Spleen (tissue), 11 donors: ENCODE data around the gene TXLNA. TPM values are rescaled to one million over a fixed set of nuclear protein-coding genes. Genes with fewer than 3 reads are reported as not detected.

Source experiments
- DNase-seq: peaks from one replicate; pipeline ENCODE4 v3.0.0-alpha.2; 2020
- H3K27ac ChIP-seq, 8 donors: fragments of 200-600 bp; sonication (generic) in 7 of 8; 1 replicate in 4 of 8; 2 replicates in 4 of 8; pipeline versions ENCODE4 v1.5.0 to v1.8.0; 2016 to 2021; ENCODE audit warnings: inconsistent platforms in 4 of 8, mild to moderate bottlenecking in 4 of 8, moderate library complexity in 1 of 8
- H3K27me3 ChIP-seq, 7 donors: fragments of 200-600 bp; sonication (generic) in 6 of 7; replicated peaks in 1 of 7; 1 replicate in 4 of 7; 2 replicates in 3 of 7; pipeline versions ENCODE4 v1.5.0 to v1.8.0; 2016 to 2021; ENCODE audit warnings: inconsistent platforms in 3 of 7, mild to moderate bottlenecking in 1 of 7
- H3K36me3 ChIP-seq, 6 donors: fragments of 200-600 bp; sonication (generic) in 5 of 6; 1 replicate in 4 of 6; 2 replicates in 2 of 6; pipeline versions ENCODE4 v1.5.0 to v1.8.0; 2016 to 2021; ENCODE audit warnings: inconsistent platforms in 2 of 6
- H3K4me1 ChIP-seq, 6 donors: fragments of 200-600 bp; sonication (generic) in 5 of 6; 1 replicate in 3 of 6; 2 replicates in 3 of 6; pipeline versions ENCODE4 v1.5.0 to v1.8.0; 2016 to 2021; ENCODE audit warnings: inconsistent platforms in 3 of 6
- H3K4me3 ChIP-seq, 8 donors: fragments of 200-600 bp; sonication (generic) in 7 of 8; 1 replicate in 4 of 8; 2 replicates in 4 of 8; pipeline versions ENCODE4 v1.5.0 to v1.8.0; 2016 to 2021; ENCODE audit warnings: inconsistent platforms in 4 of 8, mild to moderate bottlenecking in 4 of 8, moderate library complexity in 2 of 8
- H3K9me3 ChIP-seq, 8 donors: fragments of 200-600 bp; sonication (generic) in 7 of 8; 1 replicate in 4 of 8; 2 replicates in 4 of 8; pipeline versions ENCODE4 v1.5.0 to v1.8.0; 2016 to 2021; ENCODE audit warnings: inconsistent platforms in 4 of 8
- CTCF ChIP-seq, 11 experiments: fragments of 200-600 bp in 7 of 11; fragments of 450-650 bp in 4 of 11; sonication (generic) in 4 of 11; IDR thresholded peaks in 8 of 11; conservative IDR thresholded peaks in 3 of 11; 1 replicate in 7 of 11; 2 replicates in 4 of 11; pipeline versions ENCODE4 v1.4.0 to v1.8.0; 2016 to 2021; ENCODE audit warnings: antibody characterized with exemption in 11 of 11, inconsistent platforms in 4 of 11, mild to moderate bottlenecking in 1 of 11
- POLR2A ChIP-seq, 3 donors: fragments of 450-650 bp; IDR thresholded peaks; one replicate each; pipeline ENCODE4 v1.5.1; 2017; ENCODE audit warnings: antibody characterized with exemption in 3 of 3, mild to moderate bottlenecking in 1 of 3
- POLR2AphosphoS5 ChIP-seq, 3 donors: sonication (generic); formaldehyde crosslinking; IDR thresholded peaks; one replicate each; pipeline ENCODE4 v1.5.1; 2017; ENCODE audit warnings: antibody characterized with exemption in 3 of 3
- WGBS, 5 donors: extraction: QIAGEN DNeasy Blood & Tissue Kit in 3 of 5; methylation state at CpG; one replicate each; pipeline versions ENCODE4 v1.1.5 to v1.1.7; 2013 to 2018; 5-methylcytosine and 5-hydroxymethylcytosine counted together
- intact Hi-C: fragments of 100-400 bp; cut with DNase I; formaldehyde crosslinking; loops from one replicate; pipeline ENCODE4 v1.15.0; 2023; ENCODE audit warnings: low total_unique reads
- polyA plus RNA-seq, 3 donors: library from polyadenylated mRNA; stranded (reverse); fragments of 200-250 nt; gene quantifications; one replicate each; pipeline ENCODE4 v1.2.1, GENCODE V29; 2013
- total RNA-seq, 7 donors: library from RNA; depleted of rRNA in 3 of 7; stranded (reverse); fragments of >200 nt in 3 of 7; fragmentation: NEBNext Ultra II Directional in 4 of 7; extraction: Animal tissue kit (Norgen Biotek cat#: 25700) in 4 of 7; gene quantifications; one replicate each; pipeline versions ENCODE4 v1.1.0 to v1.2.1, GENCODE V29; 2016 to 2021
- donor health status: healthy with polysubstance abuse.
- donor health status: DM: no; HTN: no; CAD: no; lungs with moderate emphysema.
- donor health status: DM: no; HTN: no; CAD: no.
- donor health status: Bipolar disorder and iron deficiency.
- donor health status: healthy.
- donor health status: DM: no; HTN: no; CAD: no.
- donor health status: DM: yes; HTN: yes; CAD: no.

Gene TXLNA
- total and polyA plus RNA-seq, 10 donors = 8.7 to 49.3 (median 41.3) TPM

GRCh38 chr1:32220746-32221580, 41.5 kb downstream of the TXLNA start:
- Histone ChIP-seq H3K36me3 (peaks cover 0 to 67% (median 33%) of the 10 kb centered on the region in 6 donors), H3K4me1 (peaks cover 23 to 64% (median 47%) of the 10 kb centered on the region in 6 donors), H3K27ac (peak overlapping the region in 5 of 8 donors; percentile 86 to 97 (median 92)), H3K4me3 (peak overlapping the region; percentile 64 to 91 (median 84)), H3K27me3 (no peaks in the 10 kb centered on the region), H3K9me3 (no peaks in the 10 kb centered on the region)
- TF ChIP-seq POLR2A (IDR thresholded peaks at IDR 0.05) = no peak
- no peak for TF ChIP-seq CTCF (IDR thresholded peaks at IDR 0.05 in 8 of 11, conservative IDR thresholded peaks at IDR 0.05 in 3 of 11)
- TF ChIP-seq POLR2AphosphoS5 (IDR thresholded peaks at IDR 0.05) = no peak
- no peak for DNase-seq
- intact Hi-C loops = no loop called here
- 76 to 91% (median 89%) methylated on average over 4 of the region's 4 CpGs for WGBS, 5 donors

DNA sequence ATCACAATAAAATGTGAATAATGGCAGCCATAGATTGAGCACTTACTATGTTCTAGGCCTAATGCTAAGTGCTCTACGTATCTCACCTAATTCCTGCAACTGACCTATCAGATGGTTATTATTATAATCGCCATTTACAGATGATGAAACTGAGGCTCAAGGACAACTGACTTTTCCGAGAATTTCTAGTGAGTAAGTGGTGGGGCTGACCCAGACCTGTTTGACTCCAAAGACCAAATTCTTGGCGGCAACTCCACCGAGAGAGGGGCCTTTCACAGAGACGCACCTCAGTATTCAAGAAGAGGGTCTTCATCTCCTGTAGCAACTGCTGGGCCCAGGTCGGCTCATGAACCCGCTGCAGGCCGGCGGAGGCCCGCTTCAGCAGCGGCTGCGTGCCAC, 42.1 kb downstream of the TXLNA start:
- TF ChIP-seq POLR2AphosphoS5 (IDR thresholded peaks at IDR 0.05) = no peak
- no peak for TF ChIP-seq CTCF (IDR thresholded peaks at IDR 0.05 in 8 of 11, conservative IDR thresholded peaks at IDR 0.05 in 3 of 11)
- TF ChIP-seq POLR2A (IDR thresholded peaks at IDR 0.05) = no peak
- peak overlapping the region; percentile 63 to 97 (median 88) for H3K27ac ChIP-seq
- intact Hi-C loops = no loop called here

GRCh38 chr1:32221980-32222755, 42.7 kb downstream of the TXLNA start, which contains the start of the genes EIF3I and TMEM234:
TSS of gene EIF3I (plus strand) at chr1:32222407. CDS start at chr1:32222442, 35 bp downstream.
TSS of gene TMEM234 (minus strand) at chr1:32222353. CDS start at chr1:32222322, 31 bp downstream.
- intact Hi-C loops = no loop called here
- H3K27ac ChIP-seq = peak within 1 kb of the TSS; percentile 63 to 97 (median 88)
- H3K36me3 ChIP-seq = peaks cover 0 to 67% (median 36%) of the 10 kb centered on the region in 6 donors
- peak; percentile 97 for DNase-seq
- H3K27me3 ChIP-seq = no peaks in the 10 kb centered on the region
- no peaks in the 10 kb centered on the region for H3K9me3 ChIP-seq
- peak within 1 kb of the TSS; percentile 64 to 91 (median 84) for H3K4me3 ChIP-seq
- peak; percentile 86 to 97 (median 91) for TF ChIP-seq POLR2AphosphoS5 (IDR thresholded peaks at IDR 0.05)
- no peak for TF ChIP-seq CTCF (IDR thresholded peaks at IDR 0.05 in 8 of 11, conservative IDR thresholded peaks at IDR 0.05 in 3 of 11)
- TF ChIP-seq POLR2A (IDR thresholded peaks at IDR 0.05) = peak in 2 of 3 donors; percentile 37 to 54
- WGBS, 5 donors = 0 to 1% (median 0%) methylated on average over 31 to 46 of the region's 46 CpGs
- H3K4me1 ChIP-seq = peaks cover 21 to 60% (median 39%) of the 10 kb centered on the region in 6 donors

More for the DNA sequence above, 42.1 kb downstream of the TXLNA start:
- H3K4me1 ChIP-seq = peaks cover 21 to 64% (median 43%) of the 10 kb centered on the region in 6 donors
- DNase-seq = no peak
- peaks cover 0 to 67% (median 34%) of the 10 kb centered on the region in 6 donors for H3K36me3 ChIP-seq
- peak overlapping the region; percentile 64 to 91 (median 84) for H3K4me3 ChIP-seq
- H3K27me3 ChIP-seq = no peaks in the 10 kb centered on the region
- 7 to 45% (median 18%) methylated on average over 5 to 13 of the region's 13 CpGs for whole genome bisulfite sequencing, 5 donors
- no peaks in the 10 kb centered on the region for H3K9me3 ChIP-seq
